NCI-H526 treated with DMSO at 0.1 percent for 48 hours (cell line): ENCODE results near the gene FBXO4.
"Not testable (repeated sequence)": the region's sequence is repeated elsewhere in the genome, so short reads cannot be mapped to it uniquely, and the experiment has no call there.

Experiments used
- DNase-seq: peaks from one replicate; lab custom pipeline; 2025; lab: John Stamatoyannopoulos, UW

Gene FBXO4

GRCh38 chr5:41924526-41924871 is 582 bp upstream of the FBXO4 start:
- no peak for DNase-seq

- no peak for DNase-seq
Observed at GRCh38 chr5:41925555-41925951, 472 bp downstream of the FBXO4 start.

GRCh38 chr5:41927604-41928003 is 2.5 kb downstream of the FBXO4 start:
- DNase-seq = no peak

GRCh38 chr5:41929035-41929434 is 4.0 kb downstream of the FBXO4 start:
- no peak for DNase-seq

- DNase-seq = no peak
Observed at GRCh38 chr5:41932770-41933169, 7.7 kb downstream of the FBXO4 start.

GRCh38 chr5:41935544-41935943 is 10.5 kb downstream of the FBXO4 start:
- no peak for DNase-seq

- DNase-seq = no peak
Observed at GRCh38 chr5:41940641-41941040, 15.6 kb downstream of the FBXO4 start.

- DNase-seq = not testable (repeated sequence)
Observed at GRCh38 chr5:41945332-41945955, 20.4 kb downstream of the FBXO4 start.

GRCh38 chr5:41951224-41951623 is 26.1 kb downstream of the FBXO4 start:
- DNase-seq = no peak

- no peak for DNase-seq
Observed at GRCh38 chr5:41954286-41954685, 29.2 kb downstream of the FBXO4 start.

- no peak for DNase-seq
Observed at GRCh38 chr5:41955432-41956024, 30.4 kb downstream of the FBXO4 start.

- DNase-seq = no peak
Observed at GRCh38 chr5:41956943-41957342, 31.9 kb downstream of the FBXO4 start.

- DNase-seq = no peak
Observed at GRCh38 chr5:41960481-41960880, 35.4 kb downstream of the FBXO4 start.

GRCh38 chr5:41961736-41962135 is 36.7 kb downstream of the FBXO4 start:
- DNase-seq = no peak

- no peak for DNase-seq
Observed at GRCh38 chr5:41962491-41962890, 37.4 kb downstream of the FBXO4 start.

- no peak for DNase-seq
Observed at GRCh38 chr5:41966401-41967105, 41.5 kb downstream of the FBXO4 start.

- no peak for DNase-seq
Observed at GRCh38 chr5:41967401-41967800, 42.3 kb downstream of the FBXO4 start.

- no peak for DNase-seq
Observed at GRCh38 chr5:41968153-41968723, 43.2 kb downstream of the FBXO4 start.

GRCh38 chr5:41973087-41973486 is 48.0 kb downstream of the FBXO4 start:
- DNase-seq = no peak

GRCh38 chr5:41973887-41974286 is 48.8 kb downstream of the FBXO4 start:
- DNase-seq = no peak

GRCh38 chr5:41978676-41979075 is 53.6 kb downstream of the FBXO4 start:
- no peak for DNase-seq

- no peak for DNase-seq
Observed at GRCh38 chr5:41980396-41980795, 55.3 kb downstream of the FBXO4 start.

- no peak for DNase-seq
Observed at GRCh38 chr5:41980870-41981269, 55.8 kb downstream of the FBXO4 start.
